ENCODE data around the gene ANTXR2. TPM values are rescaled to one million over a fixed set of nuclear protein-coding genes. Genes with fewer than 3 reads are reported as not detected.

The ANTXR2 gene
- total RNA-seq, 2 experiments from 2014 or later = 27.3 to 30.0 TPM

- Mint-ChIP-seq H3K36me3 (ENCODE audit: low read depth) (peaks cover 31% of the 10 kb centered on the region), H3K4me3 (no peak overlapping the region), H3K9me3 (peaks cover 15% of the 10 kb centered on the region), H3K4me1 (peaks cover 2% of the 10 kb centered on the region), H3K27me3 (no peaks in the 10 kb centered on the region), H3K27ac (no peak overlapping the region)
- ChIA-PET CTCF (interaction anchor here (0.6 kb wide), 1 partner anchor 291 kb away, joined by 4 read pairs; no protein-coding TSS in a partner anchor), POLR2A (no interaction called here)
- DNase-seq = no peak
These were observed 85.6 kb downstream of the ANTXR2 start for GRCh38 chr4:79987401-79987800.

GRCh38 chr4:79983431-79983830 is 89.6 kb downstream of the ANTXR2 start:
- Mint-ChIP-seq H3K36me3 (ENCODE audit: low read depth) (peaks cover 20% of the 10 kb centered on the region), H3K27ac (no peak overlapping the region), H3K4me3 (no peak overlapping the region), H3K27me3 (no peaks in the 10 kb centered on the region), H3K9me3 (peaks cover 1% of the 10 kb centered on the region), H3K4me1 (no peaks in the 10 kb centered on the region)
- ChIA-PET CTCF (no interaction called here), POLR2A (no interaction called here)
- no peak for DNase-seq

- no peaks in the 10 kb centered on the region for H3K27me3 Mint-ChIP-seq
These were observed 90.3 kb downstream of the ANTXR2 start for GRCh38 chr4:79982601-79983322.

GRCh38 chr4:79980448-79980847 is 92.6 kb downstream of the ANTXR2 start:
- no peak overlapping the region for H3K27ac Mint-ChIP-seq
- no peak for DNase-seq
- no peak overlapping the region for H3K4me3 Mint-ChIP-seq
- H3K4me1 Mint-ChIP-seq = no peaks in the 10 kb centered on the region
- POLR2A ChIA-PET = no interaction called here
- H3K9me3 Mint-ChIP-seq = peaks cover 4% of the 10 kb centered on the region
- no peaks in the 10 kb centered on the region for H3K27me3 Mint-ChIP-seq
- H3K36me3 Mint-ChIP-seq (ENCODE audit: low read depth) = peaks cover 33% of the 10 kb centered on the region
- CTCF ChIA-PET = interaction anchor here (0.5 to 0.6 kb wide), 3 partner anchors 17 to 1162 kb away, joined by 3 read pairs; no protein-coding TSS in a partner anchor

More at GRCh38 chr4:79982601-79983322, 90.3 kb downstream of the ANTXR2 start:
- no peaks in the 10 kb centered on the region for H3K4me1 Mint-ChIP-seq
- DNase-seq = no peak
- H3K9me3 Mint-ChIP-seq = no peaks in the 10 kb centered on the region
- H3K36me3 Mint-ChIP-seq (ENCODE audit: low read depth) = peaks cover 19% of the 10 kb centered on the region
- POLR2A ChIA-PET = no interaction called here
- H3K4me3 Mint-ChIP-seq = no peak overlapping the region
- no peak overlapping the region for H3K27ac Mint-ChIP-seq
- CTCF ChIA-PET = no interaction called here

- no peaks in the 10 kb centered on the region for H3K27me3 Mint-ChIP-seq
- H3K27ac Mint-ChIP-seq = no peak overlapping the region
- H3K4me1 Mint-ChIP-seq = no peaks in the 10 kb centered on the region
- peaks cover 4% of the 10 kb centered on the region for H3K9me3 Mint-ChIP-seq
- no peak overlapping the region for H3K4me3 Mint-ChIP-seq
- DNase-seq = no peak
- POLR2A ChIA-PET = no interaction called here
- CTCF ChIA-PET = interaction anchor here (0.6 kb wide), 1 partner anchor 49 kb away, joined by 3 read pairs; no protein-coding TSS in a partner anchor
- peaks cover 32% of the 10 kb centered on the region for H3K36me3 Mint-ChIP-seq (ENCODE audit: low read depth)
These were observed 93.1 kb downstream of the ANTXR2 start for GRCh38 chr4:79979785-79980437.

- peaks cover 4% of the 10 kb centered on the region for H3K9me3 Mint-ChIP-seq
- peaks cover 1% of the 10 kb centered on the region for H3K4me1 Mint-ChIP-seq
These were observed 95.7 kb downstream of the ANTXR2 start for GRCh38 chr4:79977131-79977840.

GRCh38 chr4:79964400-79965211 is 108.4 kb downstream of the ANTXR2 start:
- ChIA-PET CTCF (no interaction called here), POLR2A (no interaction called here)
- H3K36me3 Mint-ChIP-seq (ENCODE audit: low read depth) = peaks cover 8% of the 10 kb centered on the region
- no peak overlapping the region for H3K4me3 Mint-ChIP-seq
- no peaks in the 10 kb centered on the region for H3K4me1 Mint-ChIP-seq
- peaks cover 2% of the 10 kb centered on the region for H3K9me3 Mint-ChIP-seq
- no peak for DNase-seq
- no peak overlapping the region for H3K27ac Mint-ChIP-seq
- no peaks in the 10 kb centered on the region for H3K27me3 Mint-ChIP-seq

More at GRCh38 chr4:79977131-79977840, 95.7 kb downstream of the ANTXR2 start:
- H3K27ac Mint-ChIP-seq = no peak overlapping the region
- ChIA-PET CTCF (no interaction called here), POLR2A (no interaction called here)
- no peak overlapping the region for H3K4me3 Mint-ChIP-seq
- DNase-seq = no peak
- no peaks in the 10 kb centered on the region for H3K27me3 Mint-ChIP-seq
- H3K36me3 Mint-ChIP-seq (ENCODE audit: low read depth) = peaks cover 40% of the 10 kb centered on the region

GRCh38 chr4:79964020-79964399 is 109.0 kb downstream of the ANTXR2 start:
- H3K36me3 Mint-ChIP-seq (ENCODE audit: low read depth) = peaks cover 8% of the 10 kb centered on the region
- H3K4me1 Mint-ChIP-seq = no peaks in the 10 kb centered on the region
- no peaks in the 10 kb centered on the region for H3K27me3 Mint-ChIP-seq
- ChIA-PET POLR2A (no interaction called here), CTCF (no interaction called here)
- DNase-seq = no peak
- no peak overlapping the region for H3K4me3 Mint-ChIP-seq
- peaks cover 2% of the 10 kb centered on the region for H3K9me3 Mint-ChIP-seq
- H3K27ac Mint-ChIP-seq = no peak overlapping the region

- DNase-seq = no peak
- no peak overlapping the region for H3K27ac Mint-ChIP-seq
- no peaks in the 10 kb centered on the region for H3K4me1 Mint-ChIP-seq
- H3K4me3 Mint-ChIP-seq = no peak overlapping the region
- H3K36me3 Mint-ChIP-seq (ENCODE audit: low read depth) = peaks cover 7% of the 10 kb centered on the region
- ChIA-PET POLR2A (no interaction called here), CTCF (interaction anchor here (1.6 kb wide), 1 partner anchor 10 kb away, joined by 4 read pairs; no protein-coding TSS in a partner anchor)
- H3K27me3 Mint-ChIP-seq = no peaks in the 10 kb centered on the region
- H3K9me3 Mint-ChIP-seq = no peaks in the 10 kb centered on the region
These were observed 113.4 kb downstream of the ANTXR2 start for GRCh38 chr4:79959652-79960051.

- DNase-seq = no peak
- Mint-ChIP-seq H3K27ac (no peak overlapping the region), H3K27me3 (no peaks in the 10 kb centered on the region), H3K36me3 (ENCODE audit: low read depth) (peaks cover 2% of the 10 kb centered on the region), H3K9me3 (no peaks in the 10 kb centered on the region), H3K4me3 (no peak overlapping the region), H3K4me1 (no peaks in the 10 kb centered on the region)
- ChIA-PET POLR2A (no interaction called here), CTCF (interaction anchor here (1.6 kb wide), 1 partner anchor 9 kb away, joined by 4 read pairs; no protein-coding TSS in a partner anchor)
These were observed 114.4 kb downstream of the ANTXR2 start for GRCh38 chr4:79958466-79959264.

GRCh38 chr4:79949178-79949577 is 123.9 kb downstream of the ANTXR2 start:
- Mint-ChIP-seq H3K9me3 (peaks cover 2% of the 10 kb centered on the region), H3K27me3 (no peaks in the 10 kb centered on the region), H3K4me1 (peaks cover 4% of the 10 kb centered on the region), H3K27ac (no peak overlapping the region), H3K4me3 (no peak overlapping the region), H3K36me3 (ENCODE audit: low read depth) (peaks cover 2% of the 10 kb centered on the region)
- ChIA-PET CTCF (no interaction called here), POLR2A (no interaction called here)
- DNase-seq = no peak

- POLR2A ChIA-PET = no interaction called here
- H3K9me3 Mint-ChIP-seq = peaks cover 2% of the 10 kb centered on the region
- H3K27me3 Mint-ChIP-seq = no peaks in the 10 kb centered on the region
- no peak overlapping the region for H3K4me3 Mint-ChIP-seq
- no peak for DNase-seq
- peaks cover 2% of the 10 kb centered on the region for H3K36me3 Mint-ChIP-seq (ENCODE audit: low read depth)
- CTCF ChIA-PET = no interaction called here
- H3K27ac Mint-ChIP-seq = no peak overlapping the region
- peaks cover 4% of the 10 kb centered on the region for H3K4me1 Mint-ChIP-seq
These were observed 124.3 kb downstream of the ANTXR2 start for GRCh38 chr4:79948739-79949138.
